GM12892 (cell line): ENCODE data around the gene GPC5.

Source experiments
- POLR2A ChIP-seq: IDR thresholded peaks from 2 replicates; pipeline ENCODE4 v1.6.1; 2011; ENCODE audit warnings: low read depth, low read length, control low read depth
- POLR2AphosphoS5 ChIP-seq: IDR thresholded peaks from 2 replicates; pipeline ENCODE4 v1.6.1; 2011; ENCODE audit warnings: low read depth, low read length, control low read depth
- TAF1 ChIP-seq: IDR thresholded peaks from 2 replicates; pipeline ENCODE4 v1.6.1; 2011; ENCODE audit warnings: low read depth, mild to moderate bottlenecking, control low read depth, low read length, borderline replicate concordance

- TF ChIP-seq POLR2AphosphoS5: no peak
- no peak for TF ChIP-seq TAF1
- TF ChIP-seq POLR2A: no peak
Measured at GRCh38 chr13:92622905-92623304, 1224.5 kb downstream of the GPC5 start.
